HTERT RPE-1 (cell line): ENCODE measurements around the gene NUDT13.

ENCODE experiments used
- in situ Hi-C: fragments of 300-500 bp; cut with MboI; formaldehyde crosslinking; loops from 4 replicates; pipeline ENCODE4 v1.14.3; 2020; ENCODE audit warnings: low sequenced_read_pairs

Gene NUDT13

DNA sequence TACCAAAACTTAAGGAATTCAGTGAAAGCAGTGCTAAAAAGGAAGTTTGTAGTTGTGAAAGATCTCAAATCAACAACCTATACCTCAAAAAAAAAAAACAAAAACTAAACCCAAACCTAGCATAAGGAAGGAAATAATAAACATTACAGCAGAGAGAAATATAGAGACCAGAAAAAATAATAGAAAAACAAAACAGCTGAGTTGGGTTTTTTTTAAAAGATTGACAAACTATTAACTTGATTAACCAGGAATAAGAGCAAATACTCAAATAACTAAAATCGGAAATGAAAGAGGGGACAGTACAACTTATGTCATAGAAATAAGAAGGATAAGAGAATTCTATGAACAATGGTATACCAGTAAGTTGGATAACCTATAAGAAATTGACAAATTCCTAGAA is 50.8 kb downstream of the NUDT13 start:
- in situ Hi-C loops: no loop called here

DNA sequence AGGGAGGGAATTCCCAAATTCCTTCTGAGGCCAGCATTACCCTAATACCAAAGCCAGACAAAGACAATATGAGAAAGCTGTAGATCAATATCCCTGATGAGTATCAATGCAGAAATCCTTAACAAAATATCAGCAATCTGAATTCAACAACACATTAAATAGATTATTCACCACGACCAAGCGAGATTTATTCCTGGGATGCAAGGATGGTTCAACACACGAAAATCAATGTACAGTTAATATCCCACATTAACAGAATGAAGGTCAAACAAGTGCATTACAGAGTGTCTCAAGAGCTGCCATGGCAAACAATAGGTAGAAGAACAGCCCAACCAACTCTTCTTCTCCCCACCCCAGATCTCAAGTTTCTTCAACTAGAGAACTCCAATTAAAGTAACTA is 51.4 kb downstream of the NUDT13 start:
- in situ Hi-C loops: no loop called here

DNA sequence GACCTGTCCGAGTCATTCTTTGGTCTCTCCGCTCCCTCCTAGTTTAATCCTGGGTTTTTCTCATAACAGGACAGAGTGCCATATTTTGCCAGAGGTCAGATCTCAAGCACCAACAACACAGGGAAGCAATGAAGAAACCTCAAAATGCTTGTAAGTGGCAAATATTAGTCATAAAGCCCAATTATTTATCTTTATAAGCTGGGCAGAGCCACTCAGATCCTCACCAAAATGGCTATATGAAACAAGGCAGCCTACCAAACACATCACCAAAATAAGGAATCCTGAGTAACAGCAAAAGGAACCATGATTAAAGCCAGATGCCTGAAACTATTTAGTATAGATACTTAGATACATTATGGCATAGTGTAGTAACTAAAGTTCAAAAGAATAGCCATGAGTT is 52.8 kb downstream of the NUDT13 start:
- in situ Hi-C loops: no loop called here

DNA sequence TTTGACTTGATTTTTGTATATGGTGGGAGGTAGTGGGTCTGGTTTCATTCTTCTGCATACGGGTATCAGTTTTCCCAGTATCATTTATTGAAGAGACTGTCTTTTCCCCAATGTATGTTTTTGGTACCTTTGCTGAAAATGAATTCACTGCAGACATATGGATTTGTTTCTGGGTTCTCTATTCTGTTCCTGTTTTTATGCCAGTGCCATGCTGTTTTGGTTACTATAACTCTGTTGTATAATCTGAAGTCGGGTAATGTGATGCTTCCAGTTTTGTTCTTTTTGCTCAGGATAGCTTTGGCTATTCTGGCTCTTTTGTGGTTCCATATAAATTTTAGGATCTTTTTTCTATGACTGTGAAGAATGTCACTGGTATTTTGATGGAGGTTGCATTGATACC is 56.7 kb downstream of the NUDT13 start:
- in situ Hi-C loops: no loop called here

DNA sequence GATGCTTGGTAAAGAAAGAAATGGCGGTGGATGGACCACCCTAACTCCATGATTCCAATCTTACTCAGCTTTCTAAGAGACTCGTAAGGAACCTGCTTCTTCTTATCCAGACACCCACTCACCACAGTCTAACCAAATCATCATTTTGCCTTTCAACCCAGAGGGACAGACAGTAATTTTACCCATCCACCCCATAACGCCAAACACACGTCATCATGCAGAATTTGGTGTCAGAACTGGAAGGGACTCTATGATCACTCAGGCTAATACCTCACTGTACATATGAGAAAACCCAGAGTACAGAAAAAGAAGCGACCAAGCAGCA is 57.2 kb downstream of the NUDT13 start:
- in situ Hi-C loops: no loop called here

DNA sequence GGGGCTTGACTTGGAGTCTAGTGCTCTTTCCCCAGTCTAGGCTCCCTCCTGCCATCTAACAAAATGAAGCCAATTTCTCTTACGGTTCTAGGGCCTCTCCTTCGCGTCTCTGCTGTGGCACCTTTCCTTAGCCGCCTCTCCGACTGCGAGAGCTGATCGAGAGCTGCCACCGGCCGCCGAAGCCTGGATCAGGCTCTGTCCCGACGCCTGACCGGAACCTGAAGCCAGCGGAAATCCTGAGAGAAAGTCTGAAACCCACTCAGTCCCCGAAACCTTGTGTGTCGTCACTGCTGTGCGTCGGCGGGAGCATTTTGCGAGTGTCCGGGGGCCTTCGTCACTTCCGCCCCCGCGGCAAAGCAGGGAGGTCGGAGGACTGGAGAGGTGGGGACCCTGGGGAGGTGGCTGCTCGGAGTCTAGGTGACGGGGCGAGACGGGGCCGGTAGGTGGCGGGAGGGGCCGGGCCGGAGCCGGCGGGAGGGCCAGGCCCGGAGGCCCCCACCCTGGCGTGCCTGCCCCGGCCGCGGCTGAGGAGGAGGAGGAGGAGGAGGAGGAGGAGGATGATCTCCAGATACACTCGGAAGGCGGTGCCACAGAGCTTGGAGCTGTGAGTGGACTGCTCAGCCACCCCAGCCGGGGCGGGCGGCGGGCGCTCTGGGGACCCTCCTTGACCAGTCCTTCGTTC is 57.7 kb downstream of the NUDT13 start, which contains the start of the genes ECD and FAM149B1:
ECD (minus strand) TSS at position 226 of the 682 bp plus-strand sequence. CDS start 4,071 bp downstream, outside the sequence.
FAM149B1 (plus strand) TSS at position 337 of the 682 bp plus-strand sequence; CDS start at position 558, 221 bp downstream.
- in situ Hi-C loops: no loop called here

DNA sequence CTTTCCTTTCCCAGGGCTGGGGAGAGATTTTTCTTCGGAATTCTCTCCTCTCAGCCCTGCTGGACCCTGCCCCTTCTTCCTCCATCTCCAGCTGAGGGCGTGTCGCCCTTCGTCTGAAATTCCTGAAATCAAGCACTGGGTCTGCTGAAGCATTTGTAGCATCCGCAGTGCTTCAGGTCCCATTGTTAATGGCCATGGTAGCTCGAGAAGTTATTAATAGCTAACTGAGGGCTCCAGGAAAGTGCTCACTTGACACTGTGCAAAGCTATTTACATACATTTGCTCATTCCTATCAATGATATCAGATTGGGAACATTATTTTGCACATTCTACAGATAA is 58.2 kb downstream of the NUDT13 start:
- in situ Hi-C loops: no loop called here

DNA sequence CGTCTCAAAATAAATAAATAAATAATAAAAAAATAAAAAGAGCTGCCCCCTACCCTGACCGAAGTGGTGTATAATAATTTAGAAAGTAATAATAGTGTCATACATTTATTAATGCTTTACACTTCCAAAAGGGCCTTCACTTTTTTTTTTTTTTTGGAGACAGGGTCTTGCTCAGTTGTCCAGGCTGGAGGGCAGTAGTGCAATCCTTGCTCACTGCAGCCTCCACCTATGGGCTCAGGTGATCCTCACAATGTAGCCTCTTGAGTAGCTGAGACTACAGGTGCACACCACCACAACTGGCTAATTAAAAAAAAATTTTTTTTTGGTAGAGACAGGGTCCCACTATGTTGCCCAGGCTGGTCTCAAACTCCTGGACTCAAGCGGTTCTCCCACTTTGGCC is 59.1 kb downstream of the NUDT13 start:
- in situ Hi-C loops: no loop called here

DNA sequence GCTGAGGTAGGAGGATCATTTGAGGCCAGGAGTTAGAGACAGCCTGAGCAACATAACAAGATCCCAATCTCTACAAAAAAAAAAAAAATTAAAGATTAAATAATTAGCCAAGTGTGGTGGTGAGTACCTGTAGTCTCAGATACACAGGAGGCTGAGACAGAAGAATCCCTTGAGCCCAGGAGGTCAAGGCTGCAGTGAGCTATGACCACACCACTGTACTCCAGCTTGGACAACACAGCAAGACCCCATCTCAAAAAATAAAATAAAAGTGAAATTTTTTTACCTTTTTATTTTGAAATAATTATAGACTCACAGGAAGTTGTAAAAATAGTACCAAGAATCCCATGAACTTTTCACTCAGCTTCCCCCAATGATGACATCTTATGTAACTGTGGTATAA is 62.6 kb downstream of the NUDT13 start:
- in situ Hi-C loops: no loop called here

DNA sequence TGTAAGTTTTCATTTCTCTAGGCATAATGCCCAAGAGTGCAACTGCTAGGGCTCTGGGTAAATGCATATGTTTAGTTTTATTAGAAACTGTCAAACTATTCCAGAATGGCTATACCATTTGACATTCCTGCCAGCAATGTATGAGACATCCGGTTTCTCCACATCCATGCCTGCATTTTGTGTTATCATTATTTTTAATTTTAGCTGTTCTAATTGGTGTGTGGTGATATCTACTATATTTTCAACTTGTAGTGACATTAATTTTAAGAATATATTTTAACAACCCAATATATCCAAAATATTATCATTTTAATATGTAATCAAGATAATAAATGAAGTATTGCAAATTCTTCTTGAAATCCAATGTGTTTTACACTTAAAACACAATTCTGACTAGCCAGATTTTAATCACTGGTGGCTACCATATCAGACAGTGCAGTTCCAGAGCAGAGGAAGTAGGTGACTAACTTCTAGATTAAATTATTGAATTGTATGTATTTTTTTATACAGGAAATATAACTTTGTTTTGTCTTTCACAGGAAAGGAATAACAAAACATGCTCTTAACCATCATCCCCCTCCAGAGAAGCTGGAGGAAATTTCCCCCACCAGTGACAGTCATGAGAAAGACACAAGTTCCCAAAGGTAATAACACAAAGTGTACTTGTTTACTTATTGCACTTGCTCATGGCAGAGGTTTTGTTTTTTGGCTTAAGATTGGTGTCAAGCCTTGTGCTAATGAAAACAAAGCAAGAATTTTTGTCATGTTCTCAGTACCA is 64.1 kb downstream of the NUDT13 start:
- in situ Hi-C loops: no loop called here
